Measurements from ENCODE around the gene MAFF. TPM values are rescaled to one million over a fixed set of nuclear protein-coding genes. Genes with fewer than 3 reads are reported as not detected.

The MAFF gene
- total RNA-seq, 4 donors from 2014 or later: 68.1 to 110 (median 96.8) TPM

DNA sequence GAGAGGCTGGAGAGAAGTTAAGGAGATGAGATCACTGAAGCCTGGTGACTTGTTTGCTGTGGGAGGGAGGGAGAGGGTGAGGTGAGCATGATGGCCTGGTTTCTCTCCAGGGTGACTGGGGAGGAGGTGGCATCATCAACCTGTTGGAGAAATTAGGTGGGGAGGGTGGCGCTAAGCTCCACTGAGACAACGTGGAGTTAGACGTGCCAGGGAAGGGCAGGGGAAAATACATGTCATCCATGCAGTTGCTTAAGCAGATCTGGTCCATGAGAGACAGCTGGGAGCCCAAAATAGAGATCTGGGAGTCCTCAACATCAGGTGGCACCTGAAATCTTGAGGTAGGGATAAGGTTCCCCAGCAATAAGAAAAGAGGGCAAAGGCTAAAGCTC lies 9.3 kb upstream of the MAFF start:
- no peak for DNase-seq (ENCODE audit: low spot score in 2 of 2)
- no peaks in the 10 kb centered on the region for H3K9me3 ChIP-seq
- no peaks in the 10 kb centered on the region for H3K27me3 ChIP-seq
- TF ChIP-seq EP300 (IDR thresholded peaks at IDR 0.05) (no peak), POLR2A (IDR thresholded peaks at IDR 0.05) (no peak)
- TF ChIP-seq, protein P1, sequence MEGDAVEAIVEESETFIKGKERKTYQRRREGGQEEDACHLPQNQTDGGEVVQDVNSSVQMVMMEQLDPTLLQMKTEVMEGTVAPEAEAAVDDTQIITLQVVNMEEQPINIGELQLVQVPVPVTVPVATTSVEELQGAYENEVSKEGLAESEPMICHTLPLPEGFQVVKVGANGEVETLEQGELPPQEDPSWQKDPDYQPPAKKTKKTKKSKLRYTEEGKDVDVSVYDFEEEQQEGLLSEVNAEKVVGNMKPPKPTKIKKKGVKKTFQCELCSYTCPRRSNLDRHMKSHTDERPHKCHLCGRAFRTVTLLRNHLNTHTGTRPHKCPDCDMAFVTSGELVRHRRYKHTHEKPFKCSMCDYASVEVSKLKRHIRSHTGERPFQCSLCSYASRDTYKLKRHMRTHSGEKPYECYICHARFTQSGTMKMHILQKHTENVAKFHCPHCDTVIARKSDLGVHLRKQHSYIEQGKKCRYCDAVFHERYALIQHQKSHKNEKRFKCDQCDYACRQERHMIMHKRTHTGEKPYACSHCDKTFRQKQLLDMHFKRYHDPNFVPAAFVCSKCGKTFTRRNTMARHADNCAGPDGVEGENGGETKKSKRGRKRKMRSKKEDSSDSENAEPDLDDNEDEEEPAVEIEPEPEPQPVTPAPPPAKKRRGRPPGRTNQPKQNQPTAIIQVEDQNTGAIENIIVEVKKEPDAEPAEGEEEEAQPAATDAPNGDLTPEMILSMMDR (IDR thresholded peaks at IDR 0.05): no peak
- H3K36me3 ChIP-seq: no peaks in the 10 kb centered on the region
- 81 to 90% methylated on average over 3 of the region's 3 CpGs for WGBS, 2 donors
- H3K4me1 ChIP-seq: peaks cover 0 to 16% (median 6%) of the 10 kb centered on the region in 4 donors
- no peak overlapping the region for H3K4me3 ChIP-seq
- no peak overlapping the region for H3K27ac ChIP-seq

DNA sequence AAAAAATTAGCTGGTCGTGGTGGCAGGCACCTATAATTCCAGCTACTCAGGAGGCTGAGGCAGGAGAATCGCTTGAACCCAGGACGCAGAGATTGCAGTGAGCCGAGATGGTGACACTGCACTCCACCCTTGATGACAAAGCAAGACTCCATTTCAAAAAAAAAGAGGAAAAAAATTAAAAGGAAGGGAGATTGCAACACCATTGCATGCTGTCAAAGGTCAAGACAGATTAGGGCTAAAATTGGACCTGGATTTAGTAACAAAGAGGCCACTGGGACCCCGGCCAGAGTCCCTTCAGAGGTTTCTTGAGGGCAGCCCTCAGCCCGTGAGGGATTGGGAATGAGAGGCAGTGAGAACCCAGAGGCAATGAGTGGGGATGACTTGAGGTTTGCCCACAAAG lies 8.2 kb upstream of the MAFF start:
- DNase-seq (ENCODE audit: low spot score in 2 of 2): no peak
- H3K27me3 ChIP-seq: no peaks in the 10 kb centered on the region
- H3K4me3 ChIP-seq: no peak overlapping the region
- H3K36me3 ChIP-seq: no peaks in the 10 kb centered on the region
- TF ChIP-seq, protein P1 (IDR thresholded peaks at IDR 0.05): no peak
- peak; percentile 28 to 68 for TF ChIP-seq EP300 (IDR thresholded peaks at IDR 0.05)
- no peak overlapping the region for H3K27ac ChIP-seq
- 62 to 67% methylated on average over 6 of the region's 6 CpGs for WGBS, 2 donors
- peaks cover 0 to 14% (median 6%) of the 10 kb centered on the region in 4 donors for H3K4me1 ChIP-seq
- H3K9me3 ChIP-seq: no peaks in the 10 kb centered on the region

DNA sequence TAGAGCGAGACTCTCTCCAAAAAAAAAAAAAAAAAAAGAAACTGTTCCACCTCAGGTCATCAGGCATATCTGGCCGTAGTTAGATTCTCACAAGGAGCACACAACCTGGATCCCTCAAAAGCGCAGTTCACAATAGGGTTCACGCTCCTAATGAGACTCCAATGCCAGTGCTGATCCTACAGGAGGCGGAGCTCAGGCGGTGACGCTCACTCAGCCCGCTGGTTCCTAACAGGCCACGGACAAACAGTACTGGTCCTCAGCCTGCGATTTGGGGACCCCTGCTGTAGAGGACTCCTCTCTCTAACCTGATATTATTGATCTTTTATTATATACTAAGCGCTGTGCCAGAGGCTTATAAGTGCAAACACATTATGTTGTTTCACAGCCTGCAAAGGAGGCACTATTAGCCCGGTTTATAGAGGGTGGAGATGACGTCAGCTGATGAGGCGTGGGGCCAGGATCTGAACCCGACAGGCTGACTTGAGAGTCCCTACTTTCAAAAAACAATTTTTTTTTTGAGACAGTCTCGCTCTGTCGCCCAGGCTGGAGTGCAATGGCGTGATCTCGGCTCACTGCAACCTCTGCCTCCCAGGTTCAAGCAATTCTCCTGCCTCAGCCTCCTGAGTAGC lies 4.9 kb upstream of the MAFF start:
- DNase-seq (ENCODE audit: low spot score in 2 of 2): no peak
- Histone ChIP-seq H3K9me3 (no peaks in the 10 kb centered on the region), H3K4me1 (peaks cover 0 to 20% (median 8%) of the 10 kb centered on the region in 4 donors), H3K27ac (peak overlapping the region in 2 of 4 donors; percentile 4 to 40), H3K36me3 (no peaks in the 10 kb centered on the region), H3K27me3 (no peaks in the 10 kb centered on the region), H3K4me3 (no peak overlapping the region)
- TF ChIP-seq, protein P1 (IDR thresholded peaks at IDR 0.05): no peak
- TF ChIP-seq EP300 (IDR thresholded peaks at IDR 0.05) (no peak), POLR2A (IDR thresholded peaks at IDR 0.05) (no peak)
- WGBS, 2 donors: 47 to 52% methylated on average over 19 of the region's 19 CpGs

DNA sequence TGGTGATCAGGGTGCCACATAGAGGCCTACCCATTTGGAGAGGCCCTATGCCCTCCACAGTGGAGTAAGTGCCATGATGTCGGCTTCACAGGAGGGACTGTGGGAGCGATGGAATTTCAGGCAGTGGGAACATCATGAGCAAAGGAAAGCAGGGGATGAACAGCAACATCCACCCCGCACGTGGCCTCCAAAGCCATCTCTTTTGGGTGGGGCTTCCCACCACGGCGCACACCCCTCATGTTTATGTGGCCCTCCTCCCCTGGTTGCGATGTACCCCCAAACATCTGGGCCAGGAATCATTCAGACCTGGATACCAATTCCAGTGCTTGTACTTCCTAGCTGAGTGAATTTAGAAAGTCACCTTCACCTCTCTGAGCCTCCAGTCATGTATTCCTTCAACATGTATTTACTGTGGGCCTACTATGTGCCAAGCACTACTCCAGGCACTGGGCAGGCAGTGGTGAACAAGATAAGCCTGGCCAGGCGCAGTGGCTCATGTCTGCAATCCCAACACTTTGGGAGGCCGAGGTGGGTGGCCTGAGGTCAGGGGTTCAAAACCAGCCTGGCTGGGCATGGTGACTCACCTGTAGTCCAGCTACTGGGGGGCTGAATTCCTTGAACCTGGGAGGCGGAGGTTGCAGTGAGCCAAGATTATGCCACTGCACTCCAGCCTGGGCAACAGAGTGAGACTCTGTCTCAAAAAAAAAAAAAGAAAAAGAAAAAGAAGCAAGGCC lies 1.8 kb upstream of the MAFF start:
- WGBS, 2 donors: 79 to 81% methylated on average over 10 of the region's 10 CpGs
- TF ChIP-seq, protein P1 (IDR thresholded peaks at IDR 0.05): no peak
- TF ChIP-seq POLR2A (IDR thresholded peaks at IDR 0.05) (no peak), EP300 (IDR thresholded peaks at IDR 0.05) (no peak)
- H3K36me3 ChIP-seq: no peaks in the 10 kb centered on the region

DNA sequence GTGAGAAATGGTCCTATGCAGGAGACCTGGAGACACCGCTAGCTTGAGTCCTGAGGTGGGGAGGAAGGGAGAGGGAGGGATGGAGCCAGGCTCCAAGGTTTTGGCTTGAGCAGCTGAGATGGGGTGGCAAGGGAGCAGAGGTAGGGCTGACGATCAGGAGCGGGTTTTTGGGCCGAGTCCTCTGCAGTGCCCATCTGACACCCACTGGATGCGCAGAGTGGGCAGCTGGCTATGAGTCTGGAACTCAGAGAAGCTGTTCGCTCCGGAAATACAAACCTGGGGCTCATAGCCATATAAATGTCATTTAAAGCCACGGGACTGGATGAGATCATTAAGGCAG lies 453 bp upstream of the MAFF start:
- Histone ChIP-seq H3K4me1 (peaks cover 0 to 38% (median 30%) of the 10 kb centered on the region in 4 donors), H3K27me3 (no peaks in the 10 kb centered on the region), H3K9me3 (no peaks in the 10 kb centered on the region), H3K4me3 (peak overlapping the region; percentile 31 to 98 (median 77)), H3K36me3 (no peaks in the 10 kb centered on the region), H3K27ac (peak overlapping the region; percentile 97 to 100 (median 100))
- TF ChIP-seq, protein P1 (IDR thresholded peaks at IDR 0.05): no peak
- TF ChIP-seq POLR2A (IDR thresholded peaks at IDR 0.05): no peak
- TF ChIP-seq EP300 (IDR thresholded peaks at IDR 0.05): no peak
- DNase-seq (ENCODE audit: low spot score in 2 of 2): no peak
- 22 to 23% methylated on average over 8 of the region's 8 CpGs for WGBS, 2 donors

More for the DNA sequence above, 1.8 kb upstream of the MAFF start:
- H3K9me3 ChIP-seq: no peaks in the 10 kb centered on the region
- no peak for DNase-seq (ENCODE audit: low spot score in 2 of 2)
- H3K27ac ChIP-seq: peak overlapping the region in 1 of 4 donors; percentile 97
- no peak overlapping the region for H3K4me3 ChIP-seq
- no peaks in the 10 kb centered on the region for H3K27me3 ChIP-seq
- H3K4me1 ChIP-seq: peaks cover 0 to 25% (median 21%) of the 10 kb centered on the region in 4 donors
